Measurements from ENCODE around the gene ADCY4. TPM values are rescaled to one million over a fixed set of nuclear protein-coding genes. Genes with fewer than 3 reads are reported as not detected.
A peak's percentile ranks its signal among the peaks of the same experiment; 100 is the strongest.

ADCY4 gene
- total and polyA plus RNA-seq, 2 of the 13 experiments (the other 11 are each of a cell fraction or from before 2014, with no cell fraction given), result 0.03 TPM; not detected in 1

DNA sequence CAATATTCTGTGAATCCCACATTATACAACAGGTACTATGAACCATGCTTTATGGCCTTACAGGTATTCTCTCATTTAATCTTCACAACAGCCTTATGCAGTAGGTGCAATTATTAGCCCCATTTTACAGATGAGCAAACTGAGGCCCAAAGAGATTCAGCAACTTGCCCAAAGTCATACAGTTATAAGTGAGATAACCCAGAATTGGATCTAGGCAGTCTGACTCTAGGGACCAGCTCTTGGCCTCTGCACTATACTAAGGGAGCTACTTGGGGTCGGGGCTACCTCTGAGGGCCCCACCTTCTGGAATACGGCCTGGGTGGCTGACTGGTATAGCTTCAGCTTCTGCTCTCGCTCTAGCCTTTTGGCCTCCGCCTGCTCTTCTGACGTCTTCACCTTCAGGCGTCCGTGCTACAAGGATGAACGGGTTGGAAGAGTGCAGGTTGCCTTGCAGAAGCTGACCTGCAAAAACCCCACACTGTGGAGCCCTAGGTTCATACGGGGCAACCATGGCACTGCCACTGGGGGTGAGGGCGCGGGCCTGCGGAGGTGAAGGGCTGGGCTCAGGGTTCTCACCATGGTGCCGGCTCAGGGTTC is 64.2 kb downstream of the ADCY4 start:
- FAIRE-seq (no peak), ATAC-seq (peak; percentile 57), DNase-seq (ENCODE audit: low spot score) (no peak)
- POLR2A ChIA-PET, result interaction anchor here (0.6 to 16.5 kb wide), 53 partner anchors 10 to 1433 kb away, joined by 3 to 435 read pairs (median 7); partner anchors contain the start of genes AJUBA, BCL2L2, CARMIL3 and CBLN3
- Histone ChIP-seq H3K79me2 (ENCODE audit: insufficient read depth, low read length) (peaks cover 5% of the 10 kb centered on the region), H3K36me3 (replicated peaks in 1 of 2; ENCODE audit: control insufficient read depth in 1 of 2, insufficient read depth in 2 of 2, low read length in 2 of 2) (peaks cover 19 to 32% of the 10 kb centered on the region in 2 experiments; a peak in 4 of 5 replicates), H3K27ac (ENCODE audit: extremely low read length, insufficient read depth, low read length) (peak overlapping the region; percentile 92), H3K9ac (ENCODE audit: insufficient read depth, low read depth, low read length) (peak overlapping the region; percentile 98), H3K4me1 (ENCODE audit: insufficient read depth, low read length) (peaks cover 22% of the 10 kb centered on the region), H3K9me3 (ENCODE audit: low read length) (no peaks in the 10 kb centered on the region), H3K4me2 (ENCODE audit: low read depth, low read length) (peak overlapping the region; percentile 97), H2AFZ (ENCODE audit: low read length) (peak overlapping the region; percentile 11), H4K20me1 (ENCODE audit: insufficient read depth, low read length) (no peaks in the 10 kb centered on the region), H3K4me3 (replicated peaks in 1 of 3; ENCODE audit: insufficient read depth in 1 of 3, low read depth in 2 of 3, low read length in 3 of 3) (peak overlapping the region; percentile 78 to 96 (median 78)), H3K27me3 (ENCODE audit: control insufficient read depth in 1 of 2, insufficient read depth in 2 of 2, low read length in 2 of 2) (no peaks in the 10 kb centered on the region; a peak in 1 of 5 replicates)
- 17% methylated on average over 13 of the region's 13 CpGs for WGBS (ENCODE audit: low lambda C conversion rate)
- in situ Hi-C loops (cut with HindIII; ENCODE audit: extremely low pct_ligation_motif_present, low pct_unique_long_range_greater_than_20kb) (no loop called here), intact Hi-C loops (cut with micrococcal nuclease; ENCODE audit: unreplicated experiment) (loop anchor here (1.0 to 2.0 kb wide), 4 partner anchors 18 to 54 kb away; partner anchors contain the start of gene MDP1)
- no TSS peak for BruUV-seq (replicated peaks)
- CTCF ChIA-PET (ENCODE audit: low intra/inter-chr PET ratio, low total read pairs), result interaction anchor here (0.6 to 2.8 kb wide), 4 partner anchors 27 to 75 kb away, joined by 3 to 33 read pairs (median 10); partner anchors contain the start of genes MDP1 and TINF2
- TF ChIP-seq, protein P1, sequence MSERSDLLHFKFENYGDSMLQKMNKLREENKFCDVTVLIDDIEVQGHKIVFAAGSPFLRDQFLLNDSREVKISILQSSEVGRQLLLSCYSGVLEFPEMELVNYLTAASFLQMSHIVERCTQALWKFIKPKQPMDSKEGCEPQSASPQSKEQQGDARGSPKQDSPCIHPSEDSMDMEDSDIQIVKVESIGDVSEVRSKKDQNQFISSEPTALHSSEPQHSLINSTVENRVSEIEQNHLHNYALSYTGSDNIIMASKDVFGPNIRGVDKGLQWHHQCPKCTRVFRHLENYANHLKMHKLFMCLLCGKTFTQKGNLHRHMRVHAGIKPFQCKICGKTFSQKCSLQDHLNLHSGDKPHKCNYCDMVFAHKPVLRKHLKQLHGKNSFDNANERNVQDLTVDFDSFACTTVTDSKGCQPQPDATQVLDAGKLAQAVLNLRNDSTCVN (CRISPR knock-in tag; IDR thresholded peaks at IDR 0.05; ENCODE audit: borderline replicate concordance), result no peak; the same call in 1 of the 2 replicates
- no peak for TF ChIP-seq PAX8 (CRISPR knock-in tag; IDR thresholded peaks at IDR 0.05; ENCODE audit: borderline replicate concordance)
- TF ChIP-seq JUND (CRISPR knock-in tag; IDR thresholded peaks at IDR 0.05), result no peak
- no peak for TF ChIP-seq BCL6 (CRISPR knock-in tag; IDR thresholded peaks at IDR 0.05)
- no peak for TF ChIP-seq MTF1 (CRISPR knock-in tag; IDR thresholded peaks at IDR 0.05)
- TF ChIP-seq MAFF (IDR thresholded peaks at IDR 0.05; ENCODE audit: low read depth, low read length), result no peak
- TF ChIP-seq ZNF329 (CRISPR knock-in tag; IDR thresholded peaks at IDR 0.05; ENCODE audit: low read depth), result no peak
- TF ChIP-seq, protein P2, sequence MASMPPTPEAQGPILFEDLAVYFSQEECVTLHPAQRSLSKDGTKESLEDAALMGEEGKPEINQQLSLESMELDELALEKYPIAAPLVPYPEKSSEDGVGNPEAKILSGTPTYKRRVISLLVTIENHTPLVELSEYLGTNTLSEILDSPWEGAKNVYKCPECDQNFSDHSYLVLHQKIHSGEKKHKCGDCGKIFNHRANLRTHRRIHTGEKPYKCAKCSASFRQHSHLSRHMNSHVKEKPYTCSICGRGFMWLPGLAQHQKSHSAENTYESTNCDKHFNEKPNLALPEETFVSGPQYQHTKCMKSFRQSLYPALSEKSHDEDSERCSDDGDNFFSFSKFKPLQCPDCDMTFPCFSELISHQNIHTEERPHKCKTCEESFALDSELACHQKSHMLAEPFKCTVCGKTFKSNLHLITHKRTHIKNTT (CRISPR knock-in tag; IDR thresholded peaks at IDR 0.05), result peak; percentile 34; the same call in 1 of the 2 replicates
- TF ChIP-seq, protein P3, sequence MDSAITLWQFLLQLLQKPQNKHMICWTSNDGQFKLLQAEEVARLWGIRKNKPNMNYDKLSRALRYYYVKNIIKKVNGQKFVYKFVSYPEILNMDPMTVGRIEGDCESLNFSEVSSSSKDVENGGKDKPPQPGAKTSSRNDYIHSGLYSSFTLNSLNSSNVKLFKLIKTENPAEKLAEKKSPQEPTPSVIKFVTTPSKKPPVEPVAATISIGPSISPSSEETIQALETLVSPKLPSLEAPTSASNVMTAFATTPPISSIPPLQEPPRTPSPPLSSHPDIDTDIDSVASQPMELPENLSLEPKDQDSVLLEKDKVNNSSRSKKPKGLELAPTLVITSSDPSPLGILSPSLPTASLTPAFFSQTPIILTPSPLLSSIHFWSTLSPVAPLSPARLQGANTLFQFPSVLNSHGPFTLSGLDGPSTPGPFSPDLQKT (CRISPR knock-in tag; IDR thresholded peaks at IDR 0.05; ENCODE audit: borderline replicate concordance), result 0 out of 2 replicates have a peak, but pooled peaks have one; percentile 50
- TF ChIP-seq NFE2L1 (CRISPR knock-in tag; IDR thresholded peaks at IDR 0.05; ENCODE audit: borderline replicate concordance), result peak; percentile 87; the same call in 1 of the 2 replicates
- TF ChIP-seq, protein P4, sequence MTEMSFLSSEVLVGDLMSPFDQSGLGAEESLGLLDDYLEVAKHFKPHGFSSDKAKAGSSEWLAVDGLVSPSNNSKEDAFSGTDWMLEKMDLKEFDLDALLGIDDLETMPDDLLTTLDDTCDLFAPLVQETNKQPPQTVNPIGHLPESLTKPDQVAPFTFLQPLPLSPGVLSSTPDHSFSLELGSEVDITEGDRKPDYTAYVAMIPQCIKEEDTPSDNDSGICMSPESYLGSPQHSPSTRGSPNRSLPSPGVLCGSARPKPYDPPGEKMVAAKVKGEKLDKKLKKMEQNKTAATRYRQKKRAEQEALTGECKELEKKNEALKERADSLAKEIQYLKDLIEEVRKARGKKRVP (CRISPR knock-in tag; IDR thresholded peaks at IDR 0.05), result no peak
- TF ChIP-seq, protein P5, sequence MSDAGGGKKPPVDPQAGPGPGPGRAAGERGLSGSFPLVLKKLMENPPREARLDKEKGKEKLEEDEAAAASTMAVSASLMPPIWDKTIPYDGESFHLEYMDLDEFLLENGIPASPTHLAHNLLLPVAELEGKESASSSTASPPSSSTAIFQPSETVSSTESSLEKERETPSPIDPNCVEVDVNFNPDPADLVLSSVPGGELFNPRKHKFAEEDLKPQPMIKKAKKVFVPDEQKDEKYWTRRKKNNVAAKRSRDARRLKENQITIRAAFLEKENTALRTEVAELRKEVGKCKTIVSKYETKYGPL (CRISPR knock-in tag; IDR thresholded peaks at IDR 0.05), result no peak
- TF ChIP-seq, protein P6, sequence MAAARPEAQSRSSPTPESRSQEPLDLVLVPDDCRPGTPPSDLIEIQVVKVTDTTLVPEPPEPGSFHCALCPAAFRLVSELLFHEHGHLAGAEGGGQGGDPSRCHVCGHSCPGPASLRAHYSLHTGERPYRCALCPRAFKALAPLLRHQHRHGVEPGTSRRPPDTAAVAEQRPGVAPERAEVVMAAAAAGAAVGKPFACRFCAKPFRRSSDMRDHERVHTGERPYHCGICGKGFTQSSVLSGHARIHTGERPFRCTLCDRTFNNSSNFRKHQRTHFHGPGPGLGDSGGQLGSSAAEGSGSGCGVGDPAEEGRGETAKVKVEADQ (CRISPR knock-in tag; IDR thresholded peaks at IDR 0.05; ENCODE audit: borderline replicate concordance), result peak; percentile 4
- TF ChIP-seq ZNF33B (CRISPR knock-in tag; IDR thresholded peaks at IDR 0.05), result peak; percentile 96
- TF ChIP-seq ADNP (CRISPR knock-in tag; IDR thresholded peaks at IDR 0.05), result peak; percentile 97
- TF ChIP-seq ZFP90 (CRISPR knock-in tag; IDR thresholded peaks at IDR 0.05; ENCODE audit: borderline replicate concordance), result no peak
- no peak for TF ChIP-seq FIP1L1 (IDR thresholded peaks at IDR 0.05; ENCODE audit: borderline replicate concordance, insufficient read depth, low read depth, low read length)

All from HepG2 (cell line).